Endometrial microvascular endothelial cells (primary cell): ENCODE measurements around the gene PARD6B. TPM values are rescaled to one million over a fixed set of nuclear protein-coding genes. Genes with fewer than 3 reads are reported as not detected.
"Not testable (repeated sequence)": the region's sequence is repeated elsewhere in the genome, so short reads cannot be mapped to it uniquely, and the experiment has no call there.

Experiments
- in situ Hi-C: cut with HindIII; loops from 2 replicates; pipeline ENCODE4 v1.10.0; 2017; ENCODE audit warnings: low sequenced_read_pairs, low pct_unique_long_range_greater_than_20kb; ENCODE audit errors: inconsistent ontology term
- total RNA-seq: library from RNA; depleted of rRNA; stranded (reverse); fragments of >200 nt; gene quantifications from one replicate; pipeline ENCODE4 v1.2.3, GENCODE V29; 2015; ENCODE audit errors: inconsistent ontology term

Gene PARD6B
- total RNA-seq, 1 donor from 2014 or later = not detected

DNA sequence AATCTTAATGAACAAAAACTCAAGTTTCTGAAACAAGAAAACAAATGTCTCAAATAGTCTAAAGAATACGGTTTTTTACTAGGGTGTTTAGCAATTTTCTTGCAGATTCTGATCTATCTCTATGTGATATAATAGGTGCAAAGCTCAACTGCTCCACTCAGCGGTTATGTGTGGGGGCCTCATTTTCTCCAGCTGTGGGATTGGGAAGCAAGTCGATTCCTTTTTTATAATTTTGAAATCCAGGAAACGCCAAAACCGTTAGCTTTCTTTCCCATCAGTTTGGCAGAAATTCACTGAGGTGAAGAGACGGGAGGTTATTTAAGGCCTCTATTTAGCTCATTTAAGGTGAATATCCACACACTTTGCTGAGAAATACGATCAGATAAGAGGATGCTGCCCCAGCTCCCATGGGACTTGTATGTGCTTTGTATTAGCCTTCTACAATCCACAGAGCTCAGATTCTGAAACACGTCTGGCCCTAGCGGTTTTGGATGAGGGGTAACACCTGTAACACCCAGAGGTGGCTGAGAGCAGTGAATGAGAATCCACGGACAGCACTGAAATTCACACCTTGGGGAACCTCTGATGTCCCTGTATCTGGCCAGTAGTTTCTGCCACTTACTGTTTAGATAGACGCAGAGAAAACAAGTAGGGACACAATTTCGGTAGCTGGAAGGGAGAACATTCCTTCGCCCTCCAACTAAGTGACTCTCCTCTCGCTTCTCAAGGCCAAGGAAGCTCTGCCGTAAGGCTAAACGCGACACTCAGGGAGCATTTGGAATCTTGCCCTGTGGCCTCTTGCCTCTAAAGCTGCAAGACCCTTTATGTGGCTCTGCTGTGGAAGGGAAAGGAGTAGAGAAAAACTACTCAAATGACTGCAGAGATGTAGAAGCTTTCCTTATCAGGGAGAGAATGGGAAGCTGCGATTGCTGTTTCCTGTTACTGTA lies 56.9 kb downstream of the PARD6B start:
- in situ Hi-C loops = no loop called here

DNA sequence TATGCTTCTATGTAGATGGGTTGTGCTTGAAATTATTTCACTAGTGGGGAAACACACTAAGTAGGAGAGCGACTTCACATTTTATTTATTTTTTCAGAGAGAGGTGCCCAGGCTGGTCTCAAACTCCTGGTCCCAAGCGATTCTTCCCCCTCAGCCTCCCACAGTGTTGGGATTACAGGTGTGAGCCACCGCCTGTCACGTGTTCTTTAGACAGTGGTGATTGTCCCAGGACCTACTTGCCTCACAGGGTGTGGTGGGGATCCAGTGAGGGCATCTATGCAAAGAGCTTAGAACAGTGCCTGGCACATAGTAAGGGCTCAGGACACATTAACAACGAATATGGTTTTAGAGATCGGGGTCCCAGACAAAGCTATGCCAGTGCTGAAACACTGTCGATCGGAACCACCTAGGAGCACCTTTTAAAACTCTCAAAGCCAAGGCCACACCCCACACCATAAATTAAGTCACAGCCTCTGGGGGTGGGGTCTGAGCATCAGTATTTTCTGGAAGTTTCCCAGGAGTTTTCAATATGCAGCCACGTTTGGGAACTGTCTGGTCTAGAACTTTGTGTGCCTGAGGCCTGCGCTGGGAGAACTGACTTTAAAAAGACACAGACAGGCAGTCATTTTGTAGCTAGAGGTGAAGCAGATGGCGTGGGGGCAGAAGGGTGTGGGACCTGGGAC lies 58.7 kb downstream of the PARD6B start:
- in situ Hi-C loops = no loop called here

DNA sequence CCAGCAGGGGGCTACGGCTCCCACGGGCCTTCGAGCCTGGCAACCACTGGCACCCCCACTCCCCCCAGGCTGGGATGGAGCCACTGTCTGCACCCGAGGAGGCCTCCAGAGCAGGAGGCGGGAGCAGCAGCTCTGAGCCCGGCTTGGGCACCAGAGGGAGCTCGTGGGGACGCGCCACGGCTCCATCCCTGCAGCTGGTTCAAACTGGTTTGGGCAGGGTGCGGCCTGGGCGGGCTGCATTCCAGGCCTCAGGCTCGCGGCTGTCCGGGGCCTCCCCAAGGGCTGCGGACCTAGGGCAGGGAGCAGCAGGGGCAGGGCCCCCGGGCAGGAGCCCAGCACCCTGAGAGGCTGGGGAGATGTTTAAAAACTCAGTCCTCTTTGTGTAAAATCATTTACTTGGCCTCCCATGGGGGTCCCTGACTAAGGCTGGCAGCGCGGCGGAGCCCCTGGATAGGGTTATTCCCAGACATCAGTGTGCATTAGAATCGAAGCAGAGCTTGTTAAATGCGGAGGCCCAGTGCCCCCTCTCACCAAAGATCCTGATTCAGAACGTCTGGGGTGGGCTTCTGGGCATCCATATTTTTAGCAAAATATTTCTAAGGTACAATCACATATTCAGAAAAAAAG lies 59.4 kb downstream of the PARD6B start:
- in situ Hi-C loops = no loop called here

GRCh38 chr20:50792708-50793574 lies 61.6 kb downstream of the PARD6B start:
- in situ Hi-C loops = no loop called here

DNA sequence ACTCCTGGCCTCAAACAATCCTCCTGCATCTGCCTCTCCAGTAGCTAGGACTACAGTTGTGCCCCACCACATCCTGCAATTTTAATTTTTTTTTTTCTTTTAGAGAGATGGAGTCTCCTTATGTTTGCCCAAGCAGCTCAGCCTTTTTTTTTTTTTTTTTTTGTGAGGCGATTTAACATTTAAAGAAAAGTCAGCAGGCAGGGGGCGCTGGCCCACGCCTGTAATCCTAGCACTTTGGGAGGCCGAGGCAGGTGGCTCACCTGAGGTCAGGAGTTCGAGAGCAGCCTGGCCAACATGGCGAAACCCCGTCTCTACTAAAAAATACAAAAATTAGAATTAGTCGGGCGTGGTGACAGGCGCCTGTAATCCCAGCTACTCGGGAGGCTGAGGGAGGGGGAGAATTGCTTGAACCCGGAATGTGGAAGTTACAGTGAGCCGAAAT lies 62.2 kb downstream of the PARD6B start:
- in situ Hi-C loops = not testable (repeated sequence)

GRCh38 chr20:50794181-50794845 lies 62.9 kb downstream of the PARD6B start:
- in situ Hi-C loops = no loop called here

GRCh38 chr20:50794846-50795634 lies 63.7 kb downstream of the PARD6B start, which contains the start of gene BCAS4:
BCAS4 (plus strand) TSS chr20:50795061; CDS start chr20:50795084, 23 bp downstream.
- in situ Hi-C loops = no loop called here

DNA sequence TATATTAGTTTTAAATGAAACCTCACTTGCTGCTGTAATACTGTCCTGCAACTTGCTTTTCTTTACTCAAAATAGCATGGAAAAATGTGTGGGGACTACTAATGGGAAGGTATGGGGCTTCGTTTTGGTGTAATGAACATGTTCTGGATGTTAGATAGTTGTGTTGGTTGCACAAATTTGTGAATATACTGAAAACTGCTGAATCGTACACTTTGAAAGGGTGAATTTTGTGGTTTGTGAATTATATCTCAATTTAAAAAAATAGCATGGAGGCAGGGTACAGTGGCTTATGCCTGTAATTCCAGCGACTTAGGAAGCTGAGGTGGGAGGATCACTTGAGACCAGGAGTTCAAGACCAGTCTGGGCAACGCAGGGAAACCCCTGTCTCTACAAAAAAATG lies 65.8 kb downstream of the PARD6B start:
- in situ Hi-C loops = no loop called here

- in situ Hi-C loops = no loop called here
Measured at GRCh38 chr20:50798650-50799049, 67.3 kb downstream of the PARD6B start.

DNA sequence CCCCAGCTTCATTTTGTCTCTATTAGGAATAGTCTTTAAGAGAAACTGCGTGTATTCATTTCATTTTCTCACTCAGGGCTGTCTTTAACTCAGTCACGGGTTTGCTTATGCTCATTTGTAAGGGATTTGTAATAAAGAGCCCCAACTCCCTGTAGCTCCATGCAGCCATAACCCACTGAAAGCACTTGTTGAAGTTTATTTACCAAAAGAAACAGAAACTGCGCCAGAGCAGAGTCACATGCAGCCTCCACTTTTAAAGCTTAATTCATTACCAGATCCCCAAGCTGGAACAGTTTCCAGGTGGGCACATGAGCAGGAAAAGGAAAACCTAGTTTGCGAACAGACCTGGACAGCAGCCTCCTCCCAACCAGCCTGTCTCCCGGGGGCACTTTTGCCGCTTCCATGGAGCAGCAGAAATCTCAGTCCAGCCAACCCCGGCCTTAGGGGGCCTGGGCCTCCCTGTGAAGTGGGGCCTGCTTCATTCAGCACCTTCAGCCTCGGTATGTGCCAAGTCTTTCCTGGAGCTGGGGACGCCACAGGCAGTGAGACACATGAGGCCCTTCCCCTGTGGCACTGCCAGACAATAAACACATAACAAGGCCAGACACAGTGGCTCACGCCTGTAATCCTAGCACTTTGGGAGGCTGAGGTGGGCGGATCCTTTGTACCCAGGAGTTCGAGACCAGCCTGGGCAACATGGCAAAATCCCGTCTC lies 68.0 kb downstream of the PARD6B start:
- in situ Hi-C loops = no loop called here

DNA sequence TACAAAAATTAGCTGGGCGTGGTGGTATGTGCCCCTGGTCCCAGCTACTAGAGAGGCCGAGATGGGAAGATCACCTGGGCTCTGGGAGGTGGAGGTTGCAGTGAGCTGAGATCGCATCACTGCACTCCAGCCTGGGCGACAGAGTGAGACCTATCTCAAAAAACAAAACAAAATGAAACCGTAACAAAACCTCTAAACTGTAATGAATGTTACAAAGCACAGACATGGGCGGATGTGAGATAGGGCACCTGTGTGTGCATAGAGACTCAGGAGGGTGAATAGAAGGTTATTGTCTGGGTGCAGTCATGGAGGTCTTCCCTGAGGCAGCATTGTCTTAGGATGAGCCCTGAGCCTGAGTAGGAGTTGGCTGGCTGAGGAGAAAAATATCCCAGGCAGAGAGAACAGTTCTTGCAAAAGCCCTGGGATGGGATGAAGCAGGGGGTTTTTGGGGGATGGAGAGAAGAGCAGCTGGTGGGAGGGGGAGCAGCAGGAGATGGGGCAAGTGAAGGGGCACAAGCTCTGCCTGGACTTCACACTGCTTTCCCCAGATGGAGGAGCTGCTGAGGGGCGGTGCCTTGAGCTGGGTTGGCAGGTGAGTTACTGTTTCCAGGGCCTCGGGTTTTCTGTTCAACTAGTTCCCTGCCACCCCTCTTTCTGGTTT lies 68.6 kb downstream of the PARD6B start:
- in situ Hi-C loops = no loop called here

- in situ Hi-C loops = not testable (repeated sequence)
Measured at GRCh38 chr20:50800986-50801746, 69.8 kb downstream of the PARD6B start.

- in situ Hi-C loops = no loop called here
Measured at GRCh38 chr20:50801747-50802125, 70.4 kb downstream of the PARD6B start.

GRCh38 chr20:50802289-50802688 lies 70.9 kb downstream of the PARD6B start:
- in situ Hi-C loops = no loop called here

- in situ Hi-C loops = no loop called here
Measured at GRCh38 chr20:50804437-50805348, 73.3 kb downstream of the PARD6B start.
